NB4 (cell line): ENCODE results near the gene CFAP210.

ENCODE experiments used
- MYC ChIP-seq: IDR thresholded peaks from 2 replicates; pipeline ENCODE4 v1.6.1; 2011; ENCODE audit warnings: low read depth, low read length
- POLR2A ChIP-seq: IDR thresholded peaks from 2 replicates; pipeline ENCODE4 v1.6.1; 2011; ENCODE audit warnings: mild to moderate bottlenecking; ENCODE audit not compliant: insufficient read length; ENCODE audit errors: extremely low read depth
- TF ChIP-seq, protein P1 (sequence below): IDR thresholded peaks from one replicate; pipeline ENCODE4 v1.5.1; 2012; ENCODE audit warnings: low read depth, low read length
- TF ChIP-seq, protein P2 (sequence below): IDR thresholded peaks from 2 replicates; pipeline ENCODE4 v1.6.1; 2011; ENCODE audit warnings: low read depth, low read length

DNA sequence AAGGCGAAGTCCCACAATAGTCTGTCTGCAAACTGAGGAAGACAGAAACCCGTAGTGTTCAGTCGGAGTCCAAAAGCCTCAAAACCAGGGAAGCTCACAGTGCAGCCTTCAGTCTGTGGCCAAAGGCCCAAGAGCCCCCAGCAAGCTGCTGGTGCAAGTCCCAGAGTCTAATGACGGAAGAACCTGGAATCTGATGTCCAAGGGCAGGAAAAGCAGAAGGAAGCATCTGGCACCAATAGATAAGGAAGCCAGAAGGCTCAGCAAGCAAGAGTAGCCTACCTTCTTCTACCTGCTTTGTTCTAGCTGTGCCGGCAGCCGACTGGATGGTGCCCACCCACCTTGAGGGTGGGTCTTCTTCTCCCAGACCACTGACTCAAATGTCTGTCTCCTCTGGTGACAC, 21.8 kb downstream of the CFAP210 start:
- TF ChIP-seq, protein P1, sequence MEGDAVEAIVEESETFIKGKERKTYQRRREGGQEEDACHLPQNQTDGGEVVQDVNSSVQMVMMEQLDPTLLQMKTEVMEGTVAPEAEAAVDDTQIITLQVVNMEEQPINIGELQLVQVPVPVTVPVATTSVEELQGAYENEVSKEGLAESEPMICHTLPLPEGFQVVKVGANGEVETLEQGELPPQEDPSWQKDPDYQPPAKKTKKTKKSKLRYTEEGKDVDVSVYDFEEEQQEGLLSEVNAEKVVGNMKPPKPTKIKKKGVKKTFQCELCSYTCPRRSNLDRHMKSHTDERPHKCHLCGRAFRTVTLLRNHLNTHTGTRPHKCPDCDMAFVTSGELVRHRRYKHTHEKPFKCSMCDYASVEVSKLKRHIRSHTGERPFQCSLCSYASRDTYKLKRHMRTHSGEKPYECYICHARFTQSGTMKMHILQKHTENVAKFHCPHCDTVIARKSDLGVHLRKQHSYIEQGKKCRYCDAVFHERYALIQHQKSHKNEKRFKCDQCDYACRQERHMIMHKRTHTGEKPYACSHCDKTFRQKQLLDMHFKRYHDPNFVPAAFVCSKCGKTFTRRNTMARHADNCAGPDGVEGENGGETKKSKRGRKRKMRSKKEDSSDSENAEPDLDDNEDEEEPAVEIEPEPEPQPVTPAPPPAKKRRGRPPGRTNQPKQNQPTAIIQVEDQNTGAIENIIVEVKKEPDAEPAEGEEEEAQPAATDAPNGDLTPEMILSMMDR = no peak
- TF ChIP-seq POLR2A = no peak
- no peak for TF ChIP-seq MYC
- TF ChIP-seq, protein P2, sequence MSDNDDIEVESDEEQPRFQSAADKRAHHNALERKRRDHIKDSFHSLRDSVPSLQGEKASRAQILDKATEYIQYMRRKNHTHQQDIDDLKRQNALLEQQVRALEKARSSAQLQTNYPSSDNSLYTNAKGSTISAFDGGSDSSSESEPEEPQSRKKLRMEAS = no peak
